HEK293 (cell line): Measurements from ENCODE around the gene STIM1.

Experiments used
- GLIS2 ChIP-seq: fragments of 450-650 bp; formaldehyde crosslinking; IDR thresholded peaks from 2 replicates; pipeline ENCODE4 v1.5.1; 2016; ENCODE audit warnings: missing biosample characterization, missing genetic modification characterization
- MZF1 ChIP-seq: fragments of 450-650 bp; formaldehyde crosslinking; IDR thresholded peaks from 2 replicates; pipeline ENCODE4 v1.5.1; 2017; ENCODE audit warnings: missing biosample characterization, missing genetic modification characterization, borderline replicate concordance
- SCRT2 ChIP-seq: fragments of 450-650 bp; formaldehyde crosslinking; IDR thresholded peaks from 2 replicates; pipeline ENCODE4 v1.5.1; 2016; ENCODE audit warnings: missing biosample characterization, missing genetic modification characterization
- SP3 ChIP-seq: fragments of 450-650 bp; formaldehyde crosslinking; IDR thresholded peaks from 2 replicates; pipeline ENCODE4 v1.5.1; 2016; ENCODE audit warnings: missing biosample characterization, missing genetic modification characterization
- SP7 ChIP-seq: fragments of 450-650 bp; formaldehyde crosslinking; IDR thresholded peaks from 2 replicates; pipeline ENCODE4 v1.5.1; 2016; ENCODE audit warnings: missing biosample characterization, missing genetic modification characterization
- TCF7L2 ChIP-seq: IDR thresholded peaks from 2 replicates; pipeline ENCODE4 v1.6.1; 2011; ENCODE audit warnings: low read depth, mild to moderate bottlenecking, inconsistent platforms, low read length, moderate library complexity, borderline replicate concordance
- TRIM28 ChIP-seq: IDR thresholded peaks from 2 replicates; pipeline ENCODE4 v1.6.1; 2011; ENCODE audit warnings: low read length, control low read depth, borderline replicate concordance
- ZBTB49 ChIP-seq: fragments of 450-650 bp; formaldehyde crosslinking; IDR thresholded peaks from 2 replicates; pipeline ENCODE4 v1.5.1; 2016; ENCODE audit warnings: missing biosample characterization, missing genetic modification characterization, low read depth
- ZFP69B ChIP-seq: fragments of 450-650 bp; formaldehyde crosslinking; IDR thresholded peaks from 2 replicates; pipeline ENCODE4 v1.5.1; 2016; ENCODE audit warnings: missing biosample characterization, missing genetic modification characterization
- ZNF121 ChIP-seq: fragments of 450-650 bp; formaldehyde crosslinking; IDR thresholded peaks from 2 replicates; pipeline ENCODE4 v1.5.1; 2016; ENCODE audit warnings: missing biosample characterization, missing genetic modification characterization
- ZNF133 ChIP-seq: fragments of 450-650 bp; formaldehyde crosslinking; IDR thresholded peaks from 2 replicates; pipeline ENCODE4 v1.5.1; 2016; ENCODE audit warnings: missing biosample characterization, missing genetic modification characterization
- ZNF16 ChIP-seq: fragments of 450-650 bp; formaldehyde crosslinking; IDR thresholded peaks from 2 replicates; pipeline ENCODE4 v1.5.1; 2016; ENCODE audit warnings: low read depth, missing biosample characterization, missing genetic modification characterization
- ZNF239 ChIP-seq: fragments of 450-650 bp; formaldehyde crosslinking; IDR thresholded peaks from 2 replicates; pipeline ENCODE4 v1.5.1; 2016; ENCODE audit warnings: missing biosample characterization, missing genetic modification characterization
- ZNF274 ChIP-seq, 2 experiments: fragments of 200-500 bp in 1 of 2; fragments of 450-650 bp in 1 of 2; sonication (Bioruptor generic) in 1 of 2; formaldehyde crosslinking in 1 of 2; IDR thresholded peaks; 2 replicates each; pipeline versions ENCODE4 v1.5.1 to v1.6.1; 2014 to 2016; ENCODE audit warnings: borderline replicate concordance in 1 of 2, inconsistent platforms in 1 of 2, low read length in 1 of 2, missing biosample characterization in 1 of 2, missing genetic modification characterization in 1 of 2
- ZNF341 ChIP-seq: fragments of 450-650 bp; formaldehyde crosslinking; IDR thresholded peaks from 2 replicates; pipeline ENCODE4; 2016; ENCODE audit warnings: low read depth, missing biosample characterization, missing genetic modification characterization
- ZNF404 ChIP-seq: fragments of 450-650 bp; formaldehyde crosslinking; IDR thresholded peaks from 2 replicates; pipeline ENCODE4 v1.5.1; 2017; ENCODE audit warnings: missing biosample characterization, missing genetic modification characterization
- ZNF433 ChIP-seq: fragments of 450-650 bp; formaldehyde crosslinking; IDR thresholded peaks from 2 replicates; pipeline ENCODE4 v1.5.1; 2016; ENCODE audit warnings: missing biosample characterization, missing genetic modification characterization, low read depth
- ZNF501 ChIP-seq: fragments of 450-650 bp; formaldehyde crosslinking; IDR thresholded peaks from 2 replicates; pipeline ENCODE4 v1.5.1; 2016; ENCODE audit warnings: missing biosample characterization, missing genetic modification characterization
- ZNF510 ChIP-seq: fragments of 450-650 bp; formaldehyde crosslinking; IDR thresholded peaks from 2 replicates; pipeline ENCODE4 v1.5.1; 2018; ENCODE audit warnings: mild to moderate bottlenecking, missing genetic modification characterization, missing biosample characterization; ENCODE audit not compliant: insufficient replicate concordance
- ZNF596 ChIP-seq: fragments of 450-650 bp; IDR thresholded peaks from 2 replicates; pipeline ENCODE4 v1.5.0; 2018; ENCODE audit warnings: missing biosample characterization, mild to moderate bottlenecking, missing genetic modification characterization, moderate library complexity
- ZNF624 ChIP-seq: fragments of 450-650 bp; formaldehyde crosslinking; IDR thresholded peaks from 2 replicates; pipeline ENCODE4 v1.5.1; 2017; ENCODE audit warnings: missing biosample characterization, missing genetic modification characterization
- ZNF629 ChIP-seq: fragments of 450-650 bp; formaldehyde crosslinking; IDR thresholded peaks from 2 replicates; pipeline ENCODE4 v1.5.1; 2017; ENCODE audit warnings: missing biosample characterization, missing genetic modification characterization
- ZNF830 ChIP-seq: fragments of 450-650 bp; IDR thresholded peaks from 2 replicates; pipeline ENCODE4 v1.5.0; 2018; ENCODE audit warnings: missing biosample characterization, missing genetic modification characterization, low read depth, mild to moderate bottlenecking, moderate library complexity
- TF ChIP-seq, protein P1 (sequence below): fragments of 450-650 bp; formaldehyde crosslinking; conservative IDR thresholded peaks from 2 replicates; pipeline ENCODE4 v1.5.1; 2016; ENCODE audit warnings: low read depth, missing biosample characterization, missing genetic modification characterization
- TF ChIP-seq, protein P2 (sequence below): fragments of 450-650 bp; formaldehyde crosslinking; IDR thresholded peaks from 2 replicates; pipeline ENCODE4 v1.5.1; 2016; ENCODE audit warnings: missing biosample characterization, missing genetic modification characterization, low read depth
- TF ChIP-seq, protein P3 (sequence below): fragments of 450-650 bp; formaldehyde crosslinking; IDR thresholded peaks from 2 replicates; pipeline ENCODE4 v1.5.1; 2016; ENCODE audit warnings: missing biosample characterization, missing genetic modification characterization

The STIM1 gene

GRCh38 chr11:3854977-3855807, at the start of gene STIM1 (continued):
- TF ChIP-seq ZNF433 (tag by site-specific recombination) (no peak), SP3 (tag by site-specific recombination) (peak; percentile 63), ZNF624 (no peak), TCF7L2 (no peak), ZNF16 (no peak), ZNF239 (tag by site-specific recombination) (no peak), MZF1 (tag by site-specific recombination) (no peak), ZNF274 (IDR thresholded peaks at IDR 0.05; ENCODE audit: low read length) (no peak), ZNF274 (tag by site-specific recombination; IDR thresholded peaks at IDR 0.05; ENCODE audit: borderline replicate concordance) (no peak), ZNF629 (tag by site-specific recombination) (no peak), ZNF133 (tag by site-specific recombination) (no peak), GLIS2 (tag by site-specific recombination) (peak; percentile 56), ZNF596 (tag by site-specific recombination) (no peak), SCRT2 (tag by site-specific recombination) (no peak), ZFP69B (tag by site-specific recombination) (no peak), TRIM28 (0 out of 2 replicates have a peak, but pooled peaks have one; percentile 9), ZNF510 (no peak), ZBTB49 (tag by site-specific recombination) (no peak), ZNF341 (tag by site-specific recombination) (no peak), ZNF501 (tag by site-specific recombination) (peak; percentile 47; the same call in 1 of the 2 replicates), ZNF121 (no peak), ZNF830 (tag by site-specific recombination) (no peak), ZNF404 (tag by site-specific recombination) (no peak), SP7 (tag by site-specific recombination) (peak; percentile 37; the same call in 1 of the 2 replicates)
- TF ChIP-seq, protein P1, sequence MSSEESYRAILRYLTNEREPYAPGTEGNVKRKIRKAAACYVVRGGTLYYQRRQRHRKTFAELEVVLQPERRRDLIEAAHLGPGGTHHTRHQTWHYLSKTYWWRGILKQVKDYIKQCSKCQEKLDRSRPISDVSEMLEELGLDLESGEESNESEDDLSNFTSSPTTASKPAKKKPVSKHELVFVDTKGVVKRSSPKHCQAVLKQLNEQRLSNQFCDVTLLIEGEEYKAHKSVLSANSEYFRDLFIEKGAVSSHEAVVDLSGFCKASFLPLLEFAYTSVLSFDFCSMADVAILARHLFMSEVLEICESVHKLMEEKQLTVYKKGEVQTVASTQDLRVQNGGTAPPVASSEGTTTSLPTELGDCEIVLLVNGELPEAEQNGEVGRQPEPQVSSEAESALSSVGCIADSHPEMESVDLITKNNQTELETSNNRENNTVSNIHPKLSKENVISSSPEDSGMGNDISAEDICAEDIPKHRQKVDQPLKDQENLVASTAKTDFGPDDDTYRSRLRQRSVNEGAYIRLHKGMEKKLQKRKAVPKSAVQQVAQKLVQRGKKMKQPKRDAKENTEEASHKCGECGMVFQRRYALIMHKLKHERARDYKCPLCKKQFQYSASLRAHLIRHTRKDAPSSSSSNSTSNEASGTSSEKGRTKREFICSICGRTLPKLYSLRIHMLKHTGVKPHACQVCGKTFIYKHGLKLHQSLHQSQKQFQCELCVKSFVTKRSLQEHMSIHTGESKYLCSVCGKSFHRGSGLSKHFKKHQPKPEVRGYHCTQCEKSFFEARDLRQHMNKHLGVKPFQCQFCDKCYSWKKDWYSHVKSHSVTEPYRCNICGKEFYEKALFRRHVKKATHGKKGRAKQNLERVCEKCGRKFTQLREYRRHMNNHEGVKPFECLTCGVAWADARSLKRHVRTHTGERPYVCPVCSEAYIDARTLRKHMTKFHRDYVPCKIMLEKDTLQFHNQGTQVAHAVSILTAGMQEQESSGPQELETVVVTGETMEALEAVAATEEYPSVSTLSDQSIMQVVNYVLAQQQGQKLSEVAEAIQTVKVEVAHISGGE (tag by site-specific recombination), result no peak
- TF ChIP-seq, protein P2, sequence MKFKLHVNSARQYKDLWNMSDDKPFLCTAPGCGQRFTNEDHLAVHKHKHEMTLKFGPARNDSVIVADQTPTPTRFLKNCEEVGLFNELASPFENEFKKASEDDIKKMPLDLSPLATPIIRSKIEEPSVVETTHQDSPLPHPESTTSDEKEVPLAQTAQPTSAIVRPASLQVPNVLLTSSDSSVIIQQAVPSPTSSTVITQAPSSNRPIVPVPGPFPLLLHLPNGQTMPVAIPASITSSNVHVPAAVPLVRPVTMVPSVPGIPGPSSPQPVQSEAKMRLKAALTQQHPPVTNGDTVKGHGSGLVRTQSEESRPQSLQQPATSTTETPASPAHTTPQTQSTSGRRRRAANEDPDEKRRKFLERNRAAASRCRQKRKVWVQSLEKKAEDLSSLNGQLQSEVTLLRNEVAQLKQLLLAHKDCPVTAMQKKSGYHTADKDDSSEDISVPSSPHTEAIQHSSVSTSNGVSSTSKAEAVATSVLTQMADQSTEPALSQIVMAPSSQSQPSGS (tag by site-specific recombination), result no peak
- TF ChIP-seq, protein P3, sequence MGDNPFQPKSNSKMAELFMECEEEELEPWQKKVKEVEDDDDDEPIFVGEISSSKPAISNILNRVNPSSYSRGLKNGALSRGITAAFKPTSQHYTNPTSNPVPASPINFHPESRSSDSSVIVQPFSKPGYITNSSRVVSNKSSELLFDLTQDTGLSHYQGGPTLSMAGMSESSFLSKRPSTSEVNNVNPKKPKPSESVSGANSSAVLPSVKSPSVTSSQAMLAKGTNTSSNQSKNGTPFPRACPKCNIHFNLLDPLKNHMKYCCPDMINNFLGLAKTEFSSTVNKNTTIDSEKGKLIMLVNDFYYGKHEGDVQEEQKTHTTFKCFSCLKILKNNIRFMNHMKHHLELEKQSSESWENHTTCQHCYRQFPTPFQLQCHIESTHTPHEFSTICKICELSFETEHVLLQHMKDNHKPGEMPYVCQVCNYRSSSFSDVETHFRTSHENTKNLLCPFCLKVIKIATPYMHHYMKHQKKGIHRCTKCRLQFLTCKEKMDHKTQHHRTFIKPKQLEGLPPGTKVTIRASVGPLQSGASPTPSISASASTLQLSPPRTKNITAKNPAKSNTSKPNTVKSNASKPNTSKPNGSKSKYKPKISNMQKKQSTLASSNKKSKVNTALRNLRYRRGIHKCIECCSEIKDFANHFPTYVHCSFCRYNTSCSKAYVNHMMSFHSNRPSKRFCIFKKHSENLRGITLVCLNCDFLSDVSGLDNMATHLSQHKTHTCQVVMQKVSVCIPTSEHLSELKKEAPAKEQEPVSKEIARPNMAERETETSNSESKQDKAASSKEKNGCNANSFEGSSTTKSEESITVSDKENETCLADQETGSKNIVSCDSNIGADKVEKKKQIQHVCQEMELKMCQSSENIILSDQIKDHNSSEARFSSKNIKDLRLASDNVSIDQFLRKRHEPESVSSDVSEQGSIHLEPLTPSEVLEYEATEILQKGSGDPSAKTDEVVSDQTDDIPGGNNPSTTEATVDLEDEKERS (tag by site-specific recombination), result no peak
- TF ChIP-seq, all 188 proteins: peak for 39
